HEK293T (cell line): Measurements from ENCODE around the gene DUSP5.

Source experiments
- ARNT ChIP-seq: fragments of 450-650 bp; IDR thresholded peaks from 2 replicates; pipeline ENCODE4 v1.6.1; 2017; ENCODE audit warnings: mild to moderate bottlenecking
- BHLHE40 ChIP-seq: fragments of 450-650 bp; IDR thresholded peaks from 2 replicates; pipeline ENCODE4 v1.6.1; 2016; ENCODE audit warnings: mild to moderate bottlenecking, moderate library complexity, borderline replicate concordance
- L3MBTL2 ChIP-seq: fragments of 450-650 bp; conservative IDR thresholded peaks from 2 replicates; pipeline ENCODE4 v1.6.1; 2016; ENCODE audit warnings: mild to moderate bottlenecking
- ZNF384 ChIP-seq: fragments of 450-650 bp; IDR thresholded peaks from 2 replicates; pipeline ENCODE4 v1.6.1; 2016

- TF ChIP-seq L3MBTL2, result no peak
- no peak for TF ChIP-seq BHLHE40
- TF ChIP-seq ZNF384, result no peak
- TF ChIP-seq ARNT, result no peak
Observed at GRCh38 chr10:110455446-110455845, 42.3 kb upstream of the DUSP5 start.
